ENCODE results near the gene HABP2. TPM values are rescaled to one million over a fixed set of nuclear protein-coding genes. Genes with fewer than 3 reads are reported as not detected.

The HABP2 gene
- total RNA-seq, 1 experiment from 2014 or later = not detected

- Histone ChIP-seq H3K9me2 (replicated peaks; ENCODE audit: low read length) (no peaks in the 10 kb centered on the region), H3K9ac (ENCODE audit: low read length) (no peak overlapping the region), H3K79me2 (ENCODE audit: low read length) (no peaks in the 10 kb centered on the region), H3K36me3 (ENCODE audit: low read depth, low read length) (no peaks in the 10 kb centered on the region), H3K27me3 (ENCODE audit: low read length) (peaks cover 47% of the 10 kb centered on the region), H3F3A (ENCODE audit: low read length, unreplicated experiment) (no peaks in the 10 kb centered on the region), H3K4me2 (ENCODE audit: low read length) (no peak overlapping the region), H3K27ac (ENCODE audit: low read length) (no peak overlapping the region), H3K4me1 (ENCODE audit: insufficient read depth, low read length) (no peaks in the 10 kb centered on the region), H3K4me3 (ENCODE audit: low read length) (no peak overlapping the region), H2AFZ (ENCODE audit: low read length) (no peak overlapping the region), H4K20me1 (ENCODE audit: low read length) (no peaks in the 10 kb centered on the region), H3K9me3 (ENCODE audit: low read length) (no peaks in the 10 kb centered on the region)
- TF ChIP-seq EZH2phosphoT487 (IDR thresholded peaks at IDR 0.05; ENCODE audit: borderline replicate concordance, low read length) = no peak
- TF ChIP-seq EZH2 (IDR thresholded peaks at IDR 0.05; ENCODE audit: low read length, unreplicated experiment) = no peak
- no peak for TF ChIP-seq CTCF (conservative IDR thresholded peaks at IDR 0.05; ENCODE audit: low read depth, low read length)
- ChIA-PET CTCF (no interaction called here), POLR2A (ENCODE audit: unreplicated experiment) (no interaction called here)
- intact Hi-C loops (cut with micrococcal nuclease) = no loop called here
- DNase-seq = no peak
- no TSS peak for BruUV-seq (replicated peaks)
- ATAC-seq = no peak
Observed at GRCh38 chr10:113627836-113628235, 75.0 kb downstream of the HABP2 start.

GRCh38 chr10:113628607-113629153 is 75.8 kb downstream of the HABP2 start:
- ATAC-seq (no peak), DNase-seq (no peak)
- peaks cover 39% of the 10 kb centered on the region for H3K27me3 ChIP-seq (ENCODE audit: low read length)
- no peak overlapping the region for H3K4me2 ChIP-seq (ENCODE audit: low read length)
- no peaks in the 10 kb centered on the region for H4K20me1 ChIP-seq (ENCODE audit: low read length)
- no TSS peak for BruUV-seq (replicated peaks)
- H3K36me3 ChIP-seq (ENCODE audit: low read depth, low read length) = no peaks in the 10 kb centered on the region
- H2AFZ ChIP-seq (ENCODE audit: low read length) = no peak overlapping the region
- no peaks in the 10 kb centered on the region for H3K9me2 ChIP-seq (replicated peaks; ENCODE audit: low read length)
- POLR2A ChIA-PET (ENCODE audit: unreplicated experiment) = no interaction called here
- H3K79me2 ChIP-seq (ENCODE audit: low read length) = no peaks in the 10 kb centered on the region
- intact Hi-C loops (cut with micrococcal nuclease) = no loop called here
- H3K27ac ChIP-seq (ENCODE audit: low read length) = no peak overlapping the region
- CTCF ChIA-PET = no interaction called here
- no peak overlapping the region for H3K9ac ChIP-seq (ENCODE audit: low read length)
- H3K4me1 ChIP-seq (ENCODE audit: insufficient read depth, low read length) = no peaks in the 10 kb centered on the region
- no peak overlapping the region for H3K4me3 ChIP-seq (ENCODE audit: low read length)
- no peak for TF ChIP-seq EZH2 (IDR thresholded peaks at IDR 0.05; ENCODE audit: low read length, unreplicated experiment)
- no peaks in the 10 kb centered on the region for H3F3A ChIP-seq (ENCODE audit: low read length, unreplicated experiment)
- H3K9me3 ChIP-seq (ENCODE audit: low read length) = no peaks in the 10 kb centered on the region

- ChIA-PET CTCF (no interaction called here), POLR2A (ENCODE audit: unreplicated experiment) (no interaction called here)
- no peaks in the 10 kb centered on the region for H3K4me1 ChIP-seq (ENCODE audit: insufficient read depth, low read length)
- no peak overlapping the region for H2AFZ ChIP-seq (ENCODE audit: low read length)
- H3K4me2 ChIP-seq (ENCODE audit: low read length) = no peak overlapping the region
- DNase-seq (no peak), ATAC-seq (no peak)
- no peaks in the 10 kb centered on the region for H3K36me3 ChIP-seq (ENCODE audit: low read depth, low read length)
- H3K27me3 ChIP-seq (ENCODE audit: low read length) = peaks cover 29% of the 10 kb centered on the region
- no peaks in the 10 kb centered on the region for H3K9me2 ChIP-seq (replicated peaks; ENCODE audit: low read length)
- H3K9me3 ChIP-seq (ENCODE audit: low read length) = no peaks in the 10 kb centered on the region
- BruUV-seq (replicated peaks) = no TSS peak
- H4K20me1 ChIP-seq (ENCODE audit: low read length) = no peaks in the 10 kb centered on the region
- no peak overlapping the region for H3K9ac ChIP-seq (ENCODE audit: low read length)
- intact Hi-C loops (cut with micrococcal nuclease) = no loop called here
- no peaks in the 10 kb centered on the region for H3K79me2 ChIP-seq (ENCODE audit: low read length)
- TF ChIP-seq EZH2 (IDR thresholded peaks at IDR 0.05; ENCODE audit: low read length, unreplicated experiment) (no peak), EZH2phosphoT487 (IDR thresholded peaks at IDR 0.05; ENCODE audit: borderline replicate concordance, low read length) (no peak), CTCF (conservative IDR thresholded peaks at IDR 0.05; ENCODE audit: low read depth, low read length) (no peak)
- no peak overlapping the region for H3K27ac ChIP-seq (ENCODE audit: low read length)
- no peaks in the 10 kb centered on the region for H3F3A ChIP-seq (ENCODE audit: low read length, unreplicated experiment)
- H3K4me3 ChIP-seq (ENCODE audit: low read length) = no peak overlapping the region
Observed at GRCh38 chr10:113630929-113631533, 78.2 kb downstream of the HABP2 start.

Data from PC-3 (cell line).